Measurements from ENCODE around the gene ZFYVE19.

ZFYVE19 gene

GRCh38 chr15:40787991-40788390 lies 18.9 kb upstream of the ZFYVE19 start:
- no peak overlapping the region for H3K4me3 ChIP-seq (ENCODE audit: control insufficient read depth, low read depth, low read length)
- no peak for TF ChIP-seq CTCF (conservative IDR thresholded peaks at IDR 0.05; ENCODE audit: control insufficient read depth, insufficient read depth, low read depth, low read length)
- DNase-seq (ENCODE audit: low read depth): no peak

- DNase-seq (ENCODE audit: low read depth): no peak
- TF ChIP-seq CTCF (conservative IDR thresholded peaks at IDR 0.05; ENCODE audit: control insufficient read depth, insufficient read depth, low read depth, low read length): no peak
- no peak overlapping the region for H3K4me3 ChIP-seq (ENCODE audit: control insufficient read depth, low read depth, low read length)
Observed at GRCh38 chr15:40789119-40789518, 17.8 kb upstream of the ZFYVE19 start.

DNA sequence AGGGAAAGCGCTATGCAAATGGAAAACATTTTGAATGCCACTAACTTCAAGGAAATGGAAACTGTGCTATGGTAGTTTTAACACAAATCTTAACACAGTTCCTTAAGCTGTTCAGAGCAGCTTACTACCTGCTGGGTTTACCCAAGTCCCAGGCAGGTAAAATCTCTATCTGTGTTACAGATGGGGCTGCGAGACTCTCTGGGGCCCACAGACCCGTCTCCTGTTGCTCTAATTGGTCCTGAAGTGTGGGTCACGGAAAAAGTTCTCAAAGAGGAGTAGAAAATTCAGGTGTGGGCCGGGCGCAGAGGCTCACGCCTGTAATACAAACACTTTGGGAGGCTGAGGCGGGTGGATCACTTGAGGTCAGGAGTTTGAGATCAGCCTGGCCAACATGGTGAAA lies 16.9 kb upstream of the ZFYVE19 start:
- no peak overlapping the region for H3K4me3 ChIP-seq (ENCODE audit: control insufficient read depth, low read depth, low read length)
- no peak for TF ChIP-seq CTCF (conservative IDR thresholded peaks at IDR 0.05; ENCODE audit: control insufficient read depth, insufficient read depth, low read depth, low read length)
- DNase-seq (ENCODE audit: low read depth): no peak

GRCh38 chr15:40790718-40791117 lies 16.2 kb upstream of the ZFYVE19 start:
- DNase-seq (ENCODE audit: low read depth): peak; percentile 27
- H3K4me3 ChIP-seq (ENCODE audit: control insufficient read depth, low read depth, low read length): no peak overlapping the region
- no peak for TF ChIP-seq CTCF (conservative IDR thresholded peaks at IDR 0.05; ENCODE audit: control insufficient read depth, insufficient read depth, low read depth, low read length)

- no peak for TF ChIP-seq CTCF (conservative IDR thresholded peaks at IDR 0.05; ENCODE audit: control insufficient read depth, insufficient read depth, low read depth, low read length)
- no peak for DNase-seq (ENCODE audit: low read depth)
- H3K4me3 ChIP-seq (ENCODE audit: control insufficient read depth, low read depth, low read length): no peak overlapping the region
Observed at GRCh38 chr15:40792394-40792793, 14.5 kb upstream of the ZFYVE19 start.

- TF ChIP-seq CTCF (conservative IDR thresholded peaks at IDR 0.05; ENCODE audit: control insufficient read depth, insufficient read depth, low read depth, low read length): no peak
- no peak overlapping the region for H3K4me3 ChIP-seq (ENCODE audit: control insufficient read depth, low read depth, low read length)
- DNase-seq (ENCODE audit: low read depth): peak; percentile 99
Observed at GRCh38 chr15:40793216-40793989, 13.5 kb upstream of the ZFYVE19 start.

Measured in fibroblast of mammary gland (primary cell).